ENCODE results near the gene ALG1L2.
"Not testable (repeated sequence)": the region's sequence is repeated elsewhere in the genome, so short reads cannot be mapped to it uniquely, and the experiment has no call there.

ALG1L2 gene

DNA sequence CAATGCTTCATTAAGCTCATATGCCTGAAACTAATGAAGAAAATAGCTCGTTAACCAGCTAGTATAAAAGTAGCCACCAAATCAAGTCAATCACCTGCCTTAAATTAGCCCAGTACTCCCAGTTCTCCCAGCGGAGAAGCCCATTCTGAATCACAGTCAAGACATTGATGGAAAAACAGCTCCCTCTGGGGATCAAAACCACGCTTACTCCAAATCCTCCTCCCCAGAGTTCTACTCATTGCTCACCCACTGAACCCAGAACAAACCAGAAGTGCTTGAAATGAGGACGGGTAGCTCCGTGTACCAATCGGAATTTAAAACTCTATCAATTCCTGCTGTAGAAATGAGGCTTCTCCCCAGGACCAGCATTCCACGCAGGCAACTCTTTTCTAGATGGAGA lies 54.7 kb downstream of the ALG1L2 start:
- not testable (repeated sequence) for DNase-seq

DNA sequence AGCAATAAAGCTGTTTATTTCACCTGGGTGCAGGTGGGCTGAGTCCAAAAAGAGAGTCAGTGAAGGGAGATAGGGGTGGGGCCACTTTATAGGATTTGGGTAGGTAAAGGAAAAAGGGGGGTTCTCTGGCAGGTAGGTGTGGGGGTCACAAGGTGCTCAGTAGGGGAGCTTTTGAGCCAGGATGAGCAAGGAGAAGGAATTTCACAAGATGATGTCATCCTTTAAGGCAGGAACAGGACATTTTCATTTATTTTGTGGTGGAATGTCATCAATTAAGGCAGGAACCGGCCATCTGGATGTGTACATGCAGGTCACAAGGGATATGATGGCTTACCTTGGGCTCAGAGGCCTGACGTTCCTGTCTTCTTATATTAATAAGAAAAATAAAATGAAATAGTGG lies 56.1 kb downstream of the ALG1L2 start:
- not testable (repeated sequence) for DNase-seq

- not testable (repeated sequence) for DNase-seq
These were observed 57.4 kb downstream of the ALG1L2 start for GRCh38 chr3:130138992-130139391.

- not testable (repeated sequence) for DNase-seq
These were observed 59.1 kb downstream of the ALG1L2 start for GRCh38 chr3:130140756-130141155.

GRCh38 chr3:130143648-130144327 lies 62.2 kb downstream of the ALG1L2 start:
- not testable (repeated sequence) for DNase-seq

DNA sequence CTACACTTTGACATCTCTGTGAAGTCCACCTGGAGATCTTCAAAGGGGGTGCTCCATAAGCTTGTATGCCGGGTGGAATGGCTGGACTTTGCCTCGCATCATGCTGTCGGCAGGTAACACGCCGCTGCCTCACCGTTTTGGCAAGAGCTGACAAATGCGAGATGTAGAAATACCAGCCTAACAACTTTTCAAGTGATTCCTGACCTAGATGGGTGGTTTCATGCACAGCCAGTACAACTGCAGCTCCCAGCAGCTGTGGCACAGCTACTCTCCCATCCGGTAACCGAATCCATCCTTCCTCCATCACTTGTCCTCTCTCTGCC lies 62.7 kb downstream of the ALG1L2 start:
- DNase-seq: not testable (repeated sequence)

DNA sequence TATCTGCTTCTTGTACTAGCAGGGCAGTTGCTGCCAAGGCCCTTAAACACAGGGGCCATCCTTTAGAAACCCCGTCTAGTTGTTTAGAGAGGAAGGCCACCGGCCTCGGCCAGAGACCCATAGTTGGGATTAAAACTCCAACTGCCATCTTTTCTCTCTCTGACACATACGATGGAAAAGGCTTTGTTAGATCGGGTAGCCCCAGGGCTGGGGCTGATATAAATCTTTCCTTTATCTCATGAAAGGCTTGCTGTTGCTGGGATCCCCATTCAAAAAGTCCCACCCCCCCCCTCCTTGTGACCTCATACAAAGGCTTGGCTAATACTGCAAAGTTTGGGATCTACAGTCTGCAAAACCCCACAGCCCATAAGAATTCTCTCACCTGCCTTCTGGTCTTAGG lies 63.8 kb downstream of the ALG1L2 start:
- not testable (repeated sequence) for DNase-seq

DNA sequence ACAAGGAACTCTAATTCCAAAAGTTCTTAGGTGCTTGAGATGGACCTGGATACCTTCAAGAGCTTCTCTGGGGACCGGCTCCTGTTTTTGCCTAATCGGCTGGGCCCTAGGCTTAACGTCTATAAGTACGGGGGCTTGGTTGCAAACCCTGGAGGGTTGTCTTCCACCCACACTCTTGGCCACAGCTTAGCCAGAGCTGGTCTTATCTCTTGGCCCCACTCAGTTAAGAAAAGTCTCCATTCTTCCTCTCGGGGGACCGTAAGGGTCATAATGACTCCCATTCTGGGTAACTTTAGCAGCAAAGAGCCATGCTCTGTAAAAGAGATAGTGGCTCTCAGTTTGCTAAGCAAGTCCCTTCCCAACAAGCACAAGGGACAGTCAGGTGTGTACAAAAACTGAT lies 64.8 kb downstream of the ALG1L2 start:
- DNase-seq: not testable (repeated sequence)
